Eye (tissue), 1 donor: ENCODE data around the gene LRRC58.
"Not testable (repeated sequence)": the region's sequence is repeated elsewhere in the genome, so short reads cannot be mapped to it uniquely, and the experiment has no call there.

Source experiments
- DNase-seq: peaks from one replicate; pipeline ENCODE4 v3.0.0-alpha.2; 2015

Gene LRRC58

DNA sequence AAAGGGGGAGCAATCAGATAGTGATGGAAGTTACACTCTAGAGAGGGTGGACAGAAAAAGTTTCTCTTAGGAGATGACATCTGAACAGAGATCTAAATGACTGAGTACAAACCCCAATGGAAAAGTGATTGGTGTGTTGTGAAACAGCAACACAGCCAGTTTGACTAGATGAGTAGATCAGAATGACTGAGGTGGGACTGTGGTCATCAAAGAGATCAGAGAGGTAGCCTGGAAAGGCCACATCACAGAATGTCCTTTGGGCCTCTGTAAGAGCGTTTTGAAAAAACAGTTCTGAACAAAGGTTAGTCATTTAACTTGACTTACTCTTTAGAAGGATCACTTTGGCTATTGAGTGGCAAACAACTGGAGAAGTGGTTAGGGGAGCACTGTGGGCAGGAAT is 10.6 kb downstream of the LRRC58 start:
- DNase-seq: no peak

DNA sequence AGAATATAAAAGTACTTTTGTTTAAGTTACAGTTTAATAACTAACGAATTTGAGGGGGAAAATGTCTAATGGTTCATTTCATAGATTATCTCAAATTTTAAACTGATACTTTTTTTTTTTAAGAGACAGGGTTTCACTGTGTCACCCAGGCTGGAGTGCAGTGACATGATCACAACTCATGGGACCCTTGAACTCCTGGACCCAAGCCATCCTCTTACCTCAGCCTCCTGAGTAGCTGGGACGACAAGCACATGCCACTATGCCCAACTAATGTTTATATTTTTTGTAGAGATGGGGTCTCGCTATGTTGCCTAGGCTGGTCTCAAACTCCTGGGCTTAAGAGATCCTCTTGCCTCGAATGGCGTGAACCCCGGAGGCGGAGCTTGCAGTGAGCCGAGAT is 16.5 kb downstream of the LRRC58 start:
- no peak for DNase-seq

DNA sequence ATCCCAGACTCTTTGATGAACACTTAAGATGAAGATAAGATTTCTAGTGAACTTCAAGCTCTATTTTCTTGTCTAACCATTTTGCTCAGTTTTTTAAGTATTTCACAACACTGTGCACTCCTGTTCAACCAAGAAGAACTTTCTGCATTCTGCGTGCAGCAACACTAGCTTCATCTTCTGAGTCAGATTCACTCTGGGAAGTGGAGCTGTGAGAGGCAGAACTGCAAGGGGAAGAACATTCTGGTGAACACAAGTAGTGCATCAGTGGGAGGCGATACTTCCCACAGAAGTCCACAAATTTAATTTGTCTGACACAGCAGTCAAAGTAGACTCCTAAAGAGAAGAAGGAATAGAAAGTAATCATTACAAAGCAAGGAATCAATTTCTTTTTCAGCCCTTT is 18.1 kb downstream of the LRRC58 start:
- no peak for DNase-seq

DNA sequence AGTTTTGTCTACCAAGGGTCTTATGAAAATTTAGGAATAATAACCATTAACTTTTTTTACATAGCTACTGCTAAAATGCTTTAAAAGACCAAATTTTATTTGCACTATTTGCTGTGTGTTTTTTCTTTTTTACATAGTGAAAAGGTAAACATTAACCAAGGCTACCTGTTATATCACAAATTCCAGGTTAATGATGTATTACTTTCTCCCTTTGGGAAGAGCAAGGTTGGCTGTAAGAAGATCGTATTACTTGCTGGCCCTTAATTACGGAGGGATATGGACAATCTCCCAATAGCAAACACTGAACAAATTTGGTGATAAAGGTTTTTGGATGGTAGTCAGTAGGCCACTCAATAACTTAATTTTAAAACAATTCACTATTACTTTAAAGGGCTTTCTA is 22.4 kb downstream of the LRRC58 start:
- DNase-seq: no peak

DNA sequence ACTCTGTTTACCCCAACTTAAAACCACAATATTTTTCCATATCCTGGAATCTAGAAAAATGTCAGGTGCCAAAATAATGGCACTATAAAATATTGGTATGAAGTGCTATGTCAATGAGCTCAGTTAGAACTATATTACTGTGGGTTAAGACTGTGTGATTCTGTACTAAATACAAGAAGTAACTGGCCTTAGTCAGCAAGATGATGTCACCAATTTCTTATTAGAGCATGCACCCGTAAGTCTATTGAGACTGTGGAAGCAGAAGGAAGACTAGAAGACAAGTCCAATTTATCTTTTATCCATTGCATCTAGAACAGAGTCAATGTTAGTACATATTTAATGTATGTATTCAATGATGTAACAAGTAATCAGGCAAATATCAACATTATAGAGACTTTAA is 25.0 kb downstream of the LRRC58 start:
- DNase-seq: no peak

DNA sequence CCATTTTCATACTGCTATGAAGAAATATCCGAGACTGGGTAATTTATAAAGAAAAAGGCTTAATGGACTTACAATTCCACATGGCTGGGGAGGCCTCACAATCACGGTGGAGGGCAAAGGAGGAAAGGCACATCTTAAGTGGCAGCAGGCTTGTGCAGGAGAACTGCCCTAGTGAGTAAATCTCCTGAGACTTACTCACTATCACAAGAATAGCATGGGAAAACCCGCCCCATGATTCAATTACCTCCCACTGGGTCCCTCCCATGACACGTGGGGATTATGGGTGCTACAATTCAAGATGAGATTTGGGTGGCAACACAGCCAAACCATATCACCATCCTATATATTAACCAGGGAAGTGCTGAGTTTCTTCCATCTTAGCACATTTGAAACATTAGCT is 25.4 kb downstream of the LRRC58 start:
- DNase-seq: not testable (repeated sequence)

DNA sequence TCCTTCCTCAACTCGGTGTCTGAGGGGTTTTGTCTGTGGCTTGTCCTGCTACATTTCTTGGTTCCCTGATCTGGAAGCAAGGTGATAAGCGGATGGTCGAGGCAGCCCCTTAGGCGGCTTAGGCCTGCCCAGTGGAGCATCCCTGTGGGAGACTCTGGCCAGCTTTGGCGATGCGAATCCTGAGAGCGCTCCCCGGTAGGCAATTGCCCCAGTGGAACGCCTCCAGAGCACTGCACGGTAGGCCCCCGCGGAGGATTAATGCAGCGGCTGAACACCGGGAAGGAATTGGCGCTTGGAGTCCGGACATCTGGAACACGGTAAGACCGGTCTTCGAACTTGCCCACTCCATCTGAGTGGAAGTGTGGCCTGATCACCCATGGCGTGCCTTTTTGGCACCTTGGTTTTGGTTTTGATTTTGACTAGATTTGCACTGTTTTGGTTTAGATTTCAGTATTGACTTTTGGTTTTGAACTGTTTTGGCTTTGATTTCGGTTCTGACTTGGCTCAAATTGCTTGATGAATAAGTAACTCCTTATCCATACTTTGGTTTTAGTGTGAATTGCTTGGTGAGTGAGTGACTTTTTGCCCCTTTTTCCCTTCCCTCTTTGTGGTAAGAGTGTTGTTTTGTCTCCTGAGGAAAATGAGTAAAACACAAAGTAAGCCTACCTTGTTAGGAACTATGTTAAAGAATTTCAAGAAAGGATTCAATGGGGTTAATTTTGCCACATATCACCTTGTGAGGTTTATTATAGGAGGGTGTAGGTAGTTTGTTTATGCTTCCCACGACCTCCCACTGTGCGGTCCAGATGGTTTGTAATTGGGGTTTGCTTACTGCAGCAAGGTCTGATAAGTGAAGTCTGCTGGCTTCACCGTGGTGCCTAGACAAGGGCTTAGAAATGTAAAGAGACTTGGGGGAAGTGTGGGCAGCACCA is 37.0 kb downstream of the LRRC58 start:
- DNase-seq: no peak

DNA sequence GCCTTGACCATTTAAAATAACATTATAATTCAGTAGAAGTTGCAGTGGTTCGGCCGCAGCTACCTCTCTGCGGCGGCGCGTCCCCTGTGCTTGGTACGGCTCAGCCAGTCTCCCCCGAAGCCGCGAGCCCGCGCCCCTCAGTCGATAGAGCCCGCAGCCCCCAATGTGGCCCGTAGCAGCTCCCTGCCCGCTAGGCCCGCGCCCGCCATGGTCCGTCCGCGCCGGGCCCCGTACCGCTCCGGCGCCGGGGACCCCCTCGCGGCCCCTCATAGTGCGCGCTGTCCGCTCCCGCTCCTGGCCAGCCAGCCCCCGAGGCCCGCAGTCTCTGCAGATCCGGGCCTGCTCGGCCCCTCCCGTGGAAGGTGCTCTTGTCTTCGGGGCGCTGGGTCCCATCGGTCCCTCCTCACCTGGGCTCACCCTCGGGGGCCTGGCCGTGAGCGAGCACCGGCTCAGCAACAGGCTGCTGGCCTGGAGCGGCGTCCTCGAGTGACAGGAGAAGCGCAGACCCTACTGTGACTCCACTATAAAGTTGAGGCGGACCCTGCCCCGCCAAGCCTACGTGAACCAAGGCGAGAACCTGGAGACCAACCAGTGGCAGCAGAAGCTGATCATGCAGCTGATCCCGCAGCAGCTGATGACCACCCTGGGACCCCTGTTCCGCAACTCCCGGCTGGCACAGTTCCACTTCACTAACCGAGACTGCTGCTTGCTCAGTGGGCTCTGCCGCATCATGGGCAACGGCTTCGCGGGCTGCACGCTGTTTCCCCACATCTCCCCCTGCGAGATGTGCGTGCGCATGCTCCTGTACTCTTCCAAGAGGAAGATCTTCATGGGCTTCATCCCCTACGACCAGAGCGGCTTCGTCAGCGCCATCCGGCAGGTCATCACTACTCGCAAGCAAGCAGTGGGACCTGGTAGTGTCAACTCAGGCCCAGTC is 42.4 kb downstream of the LRRC58 start:
- DNase-seq: no peak

DNA sequence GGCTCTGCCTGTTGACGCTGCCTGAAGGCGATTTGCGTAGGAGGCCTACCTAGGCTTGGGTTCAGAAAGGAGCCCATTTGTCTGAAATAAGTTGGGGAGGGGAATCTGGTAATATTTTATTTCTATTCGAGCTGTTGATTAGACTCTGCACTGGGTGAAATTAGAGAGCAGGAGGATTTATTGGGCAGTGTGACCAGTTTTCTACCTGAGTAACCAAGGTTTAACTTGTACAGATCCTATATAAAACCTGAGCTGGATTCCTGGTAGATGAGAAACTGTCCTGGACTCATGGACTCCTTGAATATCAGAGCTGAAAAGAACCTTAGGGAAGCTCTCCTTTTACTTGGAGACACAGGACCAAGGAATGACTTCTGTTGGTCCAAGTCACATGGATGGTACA is 44.5 kb downstream of the LRRC58 start:
- DNase-seq: no peak

DNA sequence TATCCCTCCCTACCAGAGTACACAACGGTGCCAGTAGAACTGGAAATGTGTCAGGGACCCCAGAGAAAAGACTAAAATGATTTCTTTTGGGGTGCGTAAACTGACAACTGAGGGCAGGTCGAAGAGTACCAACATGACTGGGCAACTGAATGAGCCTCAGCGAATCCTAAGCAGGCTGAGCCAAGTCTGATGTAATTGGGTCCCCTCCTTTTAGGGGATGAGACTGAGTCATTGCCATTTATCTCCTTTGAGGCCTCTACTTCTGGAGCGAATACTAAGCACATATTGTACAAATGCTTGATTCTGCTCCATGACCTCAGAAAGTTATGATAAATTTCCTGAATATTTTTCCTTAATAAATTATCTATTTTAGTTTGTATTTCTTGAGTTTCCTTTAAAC is 46.8 kb downstream of the LRRC58 start:
- no peak for DNase-seq

DNA sequence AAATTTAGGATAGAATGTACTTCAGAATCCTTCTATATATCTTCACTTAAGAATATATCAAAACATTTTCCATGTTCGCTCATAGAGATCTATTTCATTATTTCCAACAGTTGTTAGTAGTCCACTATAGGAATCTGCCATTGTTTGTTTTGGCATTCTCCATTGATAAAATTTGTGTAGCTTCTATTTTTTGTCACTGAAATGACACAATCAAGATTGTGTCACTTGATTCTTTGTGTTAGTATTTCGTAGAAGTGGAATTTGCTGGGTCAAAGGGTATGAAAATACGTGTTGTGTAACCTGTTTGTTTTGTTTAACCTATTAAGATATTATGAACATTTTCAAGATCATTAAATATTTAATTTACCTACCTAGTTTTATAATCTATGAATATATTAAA is 48.2 kb downstream of the LRRC58 start:
- no peak for DNase-seq

DNA sequence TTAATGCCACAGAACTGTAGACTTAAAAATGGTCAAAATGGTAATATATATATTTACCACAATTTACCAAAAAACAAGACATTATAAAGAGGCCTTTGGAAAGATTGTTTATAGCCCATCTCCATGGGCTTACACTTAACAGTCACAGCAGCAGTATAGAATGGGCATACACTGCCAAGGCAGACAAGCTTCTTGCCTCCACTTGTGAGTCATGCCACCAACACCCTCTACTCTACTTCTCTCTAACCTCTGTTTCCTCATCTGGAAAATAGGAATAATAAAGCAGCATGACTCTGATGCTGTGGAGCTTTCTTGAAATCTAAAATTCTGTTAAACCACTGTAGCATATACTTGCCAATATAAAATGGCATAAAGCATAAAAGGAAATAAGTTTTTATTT is 49.8 kb downstream of the LRRC58 start:
- DNase-seq: no peak

DNA sequence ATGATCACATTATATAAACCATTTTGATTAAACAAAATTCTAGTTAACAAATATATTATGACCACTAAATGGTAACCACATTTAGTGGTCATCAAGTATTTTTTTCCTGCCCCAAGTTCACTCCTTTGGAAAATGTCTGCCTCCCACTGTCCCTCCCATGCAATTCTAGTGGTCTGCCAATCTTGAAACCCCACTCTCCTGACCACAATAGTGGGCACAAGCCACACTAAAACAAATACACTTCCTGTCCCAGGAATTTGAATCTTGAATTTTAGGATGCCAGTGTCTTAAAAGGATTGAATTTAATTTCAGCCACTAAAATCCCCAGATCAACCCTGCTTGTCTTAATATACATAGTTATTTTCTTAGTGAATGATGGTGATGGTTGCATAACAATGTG is 50.2 kb downstream of the LRRC58 start:
- DNase-seq: no peak

DNA sequence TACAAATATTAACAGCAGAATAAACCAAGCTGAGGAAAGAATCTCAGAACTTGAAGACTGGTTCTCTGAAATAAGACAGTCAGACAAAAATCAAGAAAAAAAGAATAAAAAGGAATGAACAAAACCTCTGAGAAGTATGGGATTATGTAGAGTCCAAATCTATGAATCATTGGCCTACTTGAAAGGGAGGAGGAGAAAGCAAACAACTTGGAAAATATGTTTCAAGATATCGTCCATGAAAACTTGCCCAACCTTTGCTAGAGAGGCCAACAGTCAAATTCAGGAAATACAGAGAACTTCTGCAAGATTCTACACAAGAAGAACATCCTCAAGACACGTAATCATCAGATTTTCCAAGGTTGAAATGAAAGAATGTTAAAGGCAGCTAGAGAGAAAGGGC is 57.6 kb downstream of the LRRC58 start:
- DNase-seq: not testable (repeated sequence)

DNA sequence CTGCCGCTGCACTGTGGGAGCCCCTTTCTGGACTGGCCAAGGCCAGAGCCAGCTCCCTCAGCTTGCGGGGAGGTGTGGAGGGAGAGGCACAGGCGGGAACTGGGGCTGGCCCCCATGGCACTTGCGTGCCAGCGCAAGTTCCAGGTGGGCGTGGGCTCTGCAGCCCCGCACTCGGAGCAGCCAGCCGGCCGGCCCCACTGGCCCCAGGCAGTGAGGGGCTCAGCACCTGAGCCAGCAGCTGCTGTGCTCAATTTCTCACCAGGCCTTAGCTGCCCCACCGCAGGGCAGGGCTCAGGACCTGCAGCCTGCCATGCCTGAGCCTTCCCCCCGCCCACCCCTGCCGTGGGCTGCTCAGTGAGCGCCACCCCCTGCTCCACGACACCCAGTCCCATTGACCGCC is 59.5 kb downstream of the LRRC58 start:
- no peak for DNase-seq

DNA sequence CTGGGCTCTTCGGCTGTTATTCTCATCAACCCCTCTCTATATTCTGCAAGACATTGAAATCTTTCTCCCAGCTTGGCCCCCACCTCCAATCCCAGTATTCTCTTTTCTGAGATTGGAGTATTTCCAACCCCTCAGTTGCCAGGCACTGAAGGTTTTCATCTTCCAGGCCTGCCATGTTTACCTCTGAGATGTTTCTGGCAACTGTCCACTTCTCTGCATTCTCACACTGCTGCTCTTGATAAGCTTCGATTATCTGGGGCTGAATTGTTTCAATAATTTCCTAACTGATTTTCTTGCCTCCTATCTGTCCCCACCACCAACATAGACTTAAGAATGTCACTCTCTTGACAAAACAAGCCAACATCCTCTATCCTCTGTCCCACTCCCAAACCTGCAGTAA is 62.7 kb downstream of the LRRC58 start:
- DNase-seq: no peak

DNA sequence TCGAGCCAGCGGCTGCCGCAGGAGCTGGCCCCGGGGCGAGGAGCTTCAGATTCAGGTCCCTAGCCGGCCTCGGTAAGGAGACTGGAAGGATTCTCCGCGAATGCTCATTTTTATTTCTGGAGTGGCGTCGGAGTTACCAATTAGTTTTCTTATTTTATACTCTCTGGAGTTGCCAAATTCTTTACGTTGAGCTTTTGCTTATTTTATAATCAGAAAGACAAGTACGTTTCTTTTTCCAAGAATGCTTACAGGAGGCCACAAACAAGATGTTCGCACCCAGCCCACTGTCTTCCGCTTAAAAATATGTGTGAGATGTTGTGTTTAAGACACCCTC is 63.7 kb downstream of the LRRC58 start:
- peak; percentile 47 for DNase-seq

DNA sequence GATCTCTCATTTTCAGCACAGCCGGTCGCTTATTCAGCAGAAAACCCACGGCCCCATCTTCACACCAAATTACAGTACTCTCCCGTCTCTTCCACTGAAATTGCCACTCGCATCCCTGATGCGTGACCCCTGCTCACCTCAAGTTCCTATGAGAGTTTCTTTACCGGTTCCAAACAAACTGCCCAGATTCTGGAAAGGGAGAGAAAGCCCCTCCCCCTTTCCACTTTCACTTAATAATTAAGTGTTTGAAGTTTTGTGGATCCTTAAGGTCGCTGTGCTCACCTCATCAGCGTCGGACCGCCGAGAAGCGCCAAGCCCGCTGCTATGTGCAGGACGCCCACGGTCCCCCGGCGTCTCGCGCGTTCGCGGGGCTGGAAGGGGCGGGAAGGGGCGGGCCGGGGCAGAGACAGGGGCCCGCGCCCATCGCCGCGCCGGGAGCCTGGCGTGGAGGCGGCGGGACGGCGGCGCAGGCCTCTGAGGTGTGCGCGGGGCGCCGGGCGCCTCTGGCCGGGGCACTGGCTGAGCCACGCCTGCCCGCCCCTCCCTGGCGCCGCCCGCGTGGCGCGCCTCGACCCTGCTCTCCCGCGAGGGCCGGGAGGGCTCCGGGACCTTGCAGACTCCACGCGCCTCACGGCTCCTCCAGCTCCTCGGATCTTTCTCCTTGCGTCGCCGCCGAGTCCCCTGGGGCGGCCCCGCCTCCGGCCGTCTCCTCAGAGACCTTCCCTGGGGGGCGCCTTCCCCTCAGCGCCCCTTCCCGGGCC is 64.2 kb downstream of the LRRC58 start, which contains the start of gene GPR156:
Gene GPR156, minus strand, starts transcription at position 476 of the 761 bp plus-strand sequence. CDS start 41,124 bp downstream, outside the sequence.
- DNase-seq: peak; percentile 59

DNA sequence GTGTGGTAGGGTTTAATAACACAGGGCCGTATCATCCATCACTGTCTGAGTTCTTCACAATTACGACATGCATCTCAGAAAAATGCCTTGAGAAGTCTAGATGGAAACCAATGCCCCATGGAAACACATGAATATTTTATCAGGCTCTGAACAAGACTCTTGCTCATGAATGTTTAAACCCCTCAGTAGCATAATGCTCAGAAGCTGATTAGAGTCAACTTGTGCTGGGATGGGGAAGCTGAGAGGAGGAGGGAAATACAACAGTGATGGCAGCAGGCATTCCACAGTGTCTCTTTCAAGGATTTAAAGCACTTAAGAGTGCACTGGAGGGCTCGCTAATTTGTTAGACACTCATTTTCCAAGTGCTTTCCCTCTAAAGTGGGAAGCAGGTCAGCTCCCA is 67.9 kb downstream of the LRRC58 start:
- peak; percentile 79 for DNase-seq

DNA sequence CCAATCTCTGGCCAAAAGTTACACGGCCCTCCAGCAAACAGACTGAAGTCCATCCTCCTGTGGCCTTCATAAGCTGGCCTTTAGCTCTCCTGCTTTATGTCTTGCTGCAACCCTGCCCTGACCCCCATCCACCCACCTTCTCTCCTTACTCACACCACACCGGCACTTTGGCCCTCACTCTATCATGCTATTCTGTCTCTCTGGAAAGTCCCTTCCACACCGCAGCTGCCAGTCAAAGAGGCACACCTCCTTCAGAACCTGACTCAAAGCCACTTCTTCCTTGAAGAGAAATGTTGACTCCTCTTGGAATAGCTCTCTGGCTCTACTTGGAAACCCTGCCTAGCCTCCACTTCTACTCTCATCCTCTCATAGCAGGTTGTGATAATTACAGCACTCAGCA is 68.6 kb downstream of the LRRC58 start:
- no peak for DNase-seq

DNA sequence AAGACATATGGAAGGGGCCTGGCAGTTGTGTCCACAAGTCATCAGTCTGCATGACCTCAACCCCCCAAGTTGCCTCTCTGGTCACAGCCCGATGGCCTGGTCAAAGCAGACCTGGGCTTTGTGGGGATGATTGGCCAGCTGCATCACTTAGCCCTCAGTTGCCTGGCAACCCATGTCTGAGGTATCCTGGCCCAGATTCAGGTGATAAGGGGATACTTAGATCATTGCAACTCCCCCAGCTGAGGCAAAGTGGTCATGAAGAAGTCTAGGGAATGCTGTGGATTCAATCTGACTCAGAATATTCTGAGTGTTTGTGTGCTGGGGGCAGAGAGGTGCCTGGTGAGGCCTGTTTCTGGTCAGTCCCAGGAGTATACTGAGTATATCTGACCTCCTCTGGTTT is 69.1 kb downstream of the LRRC58 start:
- DNase-seq: peak; percentile 4

DNA sequence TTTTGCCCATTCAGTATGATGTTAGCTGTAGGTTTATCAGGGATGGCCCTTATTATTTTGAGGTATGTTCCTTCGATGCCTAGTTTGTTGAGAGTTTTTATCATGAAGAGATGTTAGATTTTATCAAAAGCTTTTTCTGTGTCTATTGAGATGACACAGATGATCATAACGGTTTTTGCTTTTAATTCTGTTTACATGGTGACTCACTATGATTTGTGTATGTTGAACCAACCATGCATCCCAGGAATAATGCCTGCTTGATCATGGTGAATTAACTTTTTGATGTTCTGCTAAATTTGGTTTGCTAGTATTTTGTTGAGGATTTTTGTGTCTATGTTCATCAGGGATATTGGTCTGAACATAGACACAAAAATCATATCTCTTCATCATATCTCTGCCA is 72.4 kb downstream of the LRRC58 start:
- no peak for DNase-seq

DNA sequence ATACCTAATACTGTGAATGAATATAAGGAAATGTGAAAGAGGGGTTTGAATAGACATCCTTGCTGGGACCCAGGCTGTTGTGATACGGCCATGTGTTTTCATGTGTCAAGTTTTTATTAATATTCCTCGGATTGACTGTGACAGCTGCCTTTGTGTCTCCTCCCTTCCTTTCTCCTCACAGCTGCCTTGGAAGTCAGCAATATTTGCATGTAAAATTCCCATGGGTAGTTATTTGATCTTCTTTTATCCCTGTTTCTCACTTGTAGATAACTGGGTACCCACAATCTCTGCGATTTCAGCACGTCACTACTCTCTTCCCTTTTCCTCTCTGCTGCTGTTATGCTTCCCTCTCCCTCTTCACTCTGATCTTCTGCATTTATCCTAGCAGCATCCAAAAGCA is 73.5 kb downstream of the LRRC58 start:
- DNase-seq: peak; percentile 73
